Neural progenitor cell (in vitro differentiated cells): Measurements from ENCODE around the gene METTL5. TPM values are rescaled to one million over a fixed set of nuclear protein-coding genes. Genes with fewer than 3 reads are reported as not detected.
"Not testable (repeated sequence)": the region's sequence is repeated elsewhere in the genome, so short reads cannot be mapped to it uniquely, and the experiment has no call there.

Source experiments
- DNase-seq: peaks from one replicate; pipeline ENCODE4 v3.0.0-alpha.2; 2016; ENCODE audit warnings: low spot score
- H2AFZ ChIP-seq: fragments of 200-600 bp; sonication (generic); replicated peaks from 2 replicates; pipeline ENCODE4 v1.6.1; 2016; ENCODE audit warnings: antibody characterized with exemption
- H3F3A ChIP-seq: fragments of 200-600 bp; sonication (generic); 2 replicates; pipeline ENCODE4 v1.6.1; 2016; ENCODE audit warnings: antibody characterized with exemption, low read depth
- H3K27ac ChIP-seq: fragments of 200-600 bp; sonication (generic); 2 replicates; pipeline ENCODE4 v1.5.1; 2016; ENCODE audit warnings: mild to moderate bottlenecking
- H3K27me3 ChIP-seq: fragments of 200-600 bp; sonication (generic); 2 replicates; pipeline ENCODE4 v1.6.1; 2016; ENCODE audit warnings: mild to moderate bottlenecking, moderate library complexity
- H3K36me3 ChIP-seq: fragments of 200-600 bp; sonication (generic); 2 replicates; pipeline ENCODE4 v1.5.1; 2016
- H3K4me1 ChIP-seq: fragments of 200-600 bp; sonication (generic); 2 replicates; pipeline ENCODE4 v1.6.1; 2016; ENCODE audit warnings: mixed run types
- H3K4me2 ChIP-seq: fragments of 200-600 bp; sonication (generic); 2 replicates; pipeline ENCODE4 v1.6.1; 2016
- H3K4me3 ChIP-seq: fragments of 200-600 bp; sonication (generic); 2 replicates; pipeline ENCODE4 v1.5.1; 2016
- H3K79me2 ChIP-seq: fragments of 200-600 bp; sonication (generic); 2 replicates; pipeline ENCODE4 v1.6.1; 2016; ENCODE audit warnings: low read depth
- H3K9ac ChIP-seq: fragments of 200-600 bp; sonication (generic); 2 replicates; pipeline ENCODE4 v1.6.1; 2016
- H3K9me3 ChIP-seq: fragments of 200-600 bp; sonication (generic); 2 replicates; pipeline ENCODE4 v1.5.1; 2016; ENCODE audit warnings: low read depth
- H4K20me1 ChIP-seq: fragments of 200-600 bp; sonication (generic); 2 replicates; pipeline ENCODE4 v1.6.1; 2016; ENCODE audit warnings: low read depth
- H3K27ac Mint-ChIP-seq: 3 replicates; pipeline ENCODE4 v1.8.0; 2021; ENCODE audit warnings: mixed read lengths
- H3K27me3 Mint-ChIP-seq: 2 replicates; pipeline ENCODE4 v1.8.0; 2022; ENCODE audit warnings: low read depth, mild to moderate bottlenecking, inconsistent platforms, moderate library complexity, mixed read lengths; ENCODE audit not compliant: insufficient read depth
- H3K36me3 Mint-ChIP-seq: 3 replicates; pipeline ENCODE4 v1.8.0; 2021; ENCODE audit warnings: mixed read lengths
- H3K4me1 Mint-ChIP-seq: 3 replicates; pipeline ENCODE4 v1.8.0; 2021; ENCODE audit warnings: mixed read lengths
- H3K4me3 Mint-ChIP-seq: 3 replicates; pipeline ENCODE4 v1.8.0; 2021; ENCODE audit warnings: mild to moderate bottlenecking, moderate library complexity, mixed read lengths
- H3K9me3 Mint-ChIP-seq: 3 replicates; pipeline ENCODE4 v1.8.0; 2020; ENCODE audit warnings: mixed read lengths
- CTCF ChIP-seq: fragments of 200-600 bp; sonication (generic); IDR thresholded peaks from 2 replicates; pipeline ENCODE4 v1.5.1; 2017; ENCODE audit warnings: antibody characterized with exemption, mild to moderate bottlenecking
- EZH2 ChIP-seq: fragments of 200-600 bp; sonication (generic); IDR thresholded peaks from 2 replicates; pipeline ENCODE4 v1.6.1; 2017; ENCODE audit warnings: antibody characterized with exemption, mild to moderate bottlenecking, moderate library complexity
- EZH2phosphoT487 ChIP-seq: fragments of 200-600 bp; sonication (generic); IDR thresholded peaks from 2 replicates; pipeline ENCODE4 v1.6.1; 2017; ENCODE audit warnings: antibody characterized with exemption
- total RNA-seq: library from RNA; depleted of rRNA; stranded (reverse); fragments of >200 nt; gene quantifications from 2 replicates; pipeline ENCODE4 v1.2.3, GENCODE V29; 2015; ENCODE audit warnings: low replicate concordance

The METTL5 gene
- total RNA-seq, 1 donor from 2014 or later = 146 TPM

DNA sequence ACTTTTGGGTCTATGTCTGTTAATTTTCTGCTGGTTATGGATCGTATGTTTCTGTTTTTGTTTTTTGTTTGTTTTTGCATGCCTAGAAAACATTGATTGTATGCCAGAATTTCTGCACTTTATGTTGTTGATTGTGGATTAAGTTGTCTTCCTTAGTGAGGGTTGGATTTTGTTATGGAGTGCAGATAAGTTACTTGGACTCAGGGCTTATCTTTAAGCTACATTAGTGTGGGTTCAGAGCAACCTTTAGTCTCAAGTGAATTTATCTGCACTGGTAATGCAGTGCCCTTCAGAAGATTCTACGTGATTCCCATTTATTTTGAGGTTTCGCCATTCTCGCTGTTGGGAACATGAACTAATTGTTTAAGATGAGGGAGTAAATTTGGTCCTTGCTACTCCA is 35.4 kb upstream of the METTL5 start:
- H3K4me2 ChIP-seq = no peak overlapping the region
- Mint-ChIP-seq H3K27me3 (no peaks in the 10 kb centered on the region), H3K4me1 (peaks cover under 1% of the 10 kb centered on the region), H3K27ac (no peak overlapping the region), H3K36me3 (peaks cover 26% of the 10 kb centered on the region), H3K9me3 (peaks cover 16% of the 10 kb centered on the region), H3K4me3 (no peak overlapping the region)
- peaks cover 41% of the 10 kb centered on the region for H3K79me2 ChIP-seq
- no peak overlapping the region for H2AFZ ChIP-seq
- TF ChIP-seq EZH2 (no peak), EZH2phosphoT487 (no peak), CTCF (no peak)
- H3K4me1 ChIP-seq = peaks cover 9% of the 10 kb centered on the region
- peaks cover 2% of the 10 kb centered on the region for H3F3A ChIP-seq
- no peak overlapping the region for H3K27ac ChIP-seq
- no peak overlapping the region for H3K4me3 ChIP-seq
- no peak for DNase-seq
- no peaks in the 10 kb centered on the region for H4K20me1 ChIP-seq
- no peaks in the 10 kb centered on the region for H3K36me3 ChIP-seq
- no peaks in the 10 kb centered on the region for H3K9me3 ChIP-seq
- no peaks in the 10 kb centered on the region for H3K27me3 ChIP-seq
- no peak overlapping the region for H3K9ac ChIP-seq

GRCh38 chr2:169859423-169859822 is 34.7 kb upstream of the METTL5 start:
- DNase-seq = no peak
- Histone ChIP-seq H3K36me3 (no peaks in the 10 kb centered on the region), H3K4me3 (no peak overlapping the region), H3F3A (peaks cover 4% of the 10 kb centered on the region), H4K20me1 (no peaks in the 10 kb centered on the region), H3K27me3 (no peaks in the 10 kb centered on the region), H3K27ac (no peak overlapping the region), H3K4me2 (no peak overlapping the region), H3K79me2 (peaks cover 43% of the 10 kb centered on the region), H3K9me3 (no peaks in the 10 kb centered on the region), H2AFZ (no peak overlapping the region), H3K9ac (no peak overlapping the region), H3K4me1 (peaks cover 12% of the 10 kb centered on the region)
- peaks cover 28% of the 10 kb centered on the region for H3K36me3 Mint-ChIP-seq
- H3K4me3 Mint-ChIP-seq = no peak overlapping the region
- H3K9me3 Mint-ChIP-seq = peaks cover 18% of the 10 kb centered on the region
- no peak overlapping the region for H3K27ac Mint-ChIP-seq
- TF ChIP-seq EZH2 (no peak), CTCF (no peak), EZH2phosphoT487 (no peak)
- no peaks in the 10 kb centered on the region for H3K4me1 Mint-ChIP-seq
- no peaks in the 10 kb centered on the region for H3K27me3 Mint-ChIP-seq

GRCh38 chr2:169855281-169856258 is 30.9 kb upstream of the METTL5 start:
- H3K9ac ChIP-seq, H3K4me3 ChIP-seq, H4K20me1 ChIP-seq, H3K36me3 ChIP-seq, H3K9me3 ChIP-seq, H3K27me3 ChIP-seq, DNase-seq, H3F3A ChIP-seq, H2AFZ ChIP-seq, H3K4me3 Mint-ChIP-seq, H3K4me2 ChIP-seq, H3K4me1 Mint-ChIP-seq, H3K4me1 ChIP-seq, H3K27ac ChIP-seq, H3K27me3 Mint-ChIP-seq, H3K27ac Mint-ChIP-seq: not testable (repeated sequence)
- peaks cover 30% of the 10 kb centered on the region for H3K79me2 ChIP-seq
- Mint-ChIP-seq H3K36me3 (peaks cover 32% of the 10 kb centered on the region), H3K9me3 (peaks cover 22% of the 10 kb centered on the region)
